GM10248 (cell line): ENCODE data around the gene PTPN13.

Experiments
- CTCF ChIA-PET: fragments of 300-600 bp; sonication (Branson Sonifier 250); formaldehyde crosslinking; extraction: SDS; loops from one replicate; lab custom pipeline; 2021; ENCODE audit warnings: antibody characterized with exemption; lab: Yijun Ruan, JAX
- POLR2A ChIA-PET: fragments of 350-650 bp; sonication (Branson Sonifier 250); formaldehyde crosslinking; extraction: SDS; loops from one replicate; lab custom pipeline; 2020; ENCODE audit warnings: antibody characterized with exemption; lab: Yijun Ruan, JAX
- DNase-seq: peaks from one replicate; pipeline ENCODE4 v3.0.0; 2012; ENCODE audit errors: extremely low spot score
- CTCF ChIP-seq: IDR thresholded peaks from 2 replicates; pipeline ENCODE4 v1.5.1; 2012; ENCODE audit warnings: mild to moderate bottlenecking, low read depth; ENCODE audit errors: extremely low read depth, missing control alignments, control extremely low read depth

The PTPN13 gene

GRCh38 chr4:86595426-86595805 lies 1.3 kb downstream of the PTPN13 start:
- no peak for DNase-seq
- no peak for TF ChIP-seq CTCF
- ChIA-PET CTCF (interaction anchor here (1.1 to 5.8 kb wide), 9 partner anchors 8 to 97 kb away, joined by 3 to 45 read pairs (median 4); no protein-coding TSS in a partner anchor), POLR2A (no interaction called here)

- ChIA-PET POLR2A (interaction anchor here (0.7 kb wide), 2 partner anchors 91 to 1770 kb away, joined by 3 to 4 read pairs; no protein-coding TSS in a partner anchor), CTCF (interaction anchor here (0.7 to 5.8 kb wide), 6 partner anchors 9 to 99 kb away, joined by 3 to 45 read pairs (median 6); no protein-coding TSS in a partner anchor)
- DNase-seq: no peak
- TF ChIP-seq CTCF: no peak
These were observed 2.7 kb downstream of the PTPN13 start for GRCh38 chr4:86596807-86597206.

- no peak for DNase-seq
- POLR2A ChIA-PET: no interaction called here
- no peak for TF ChIP-seq CTCF
- CTCF ChIA-PET: interaction anchor here (1.6 to 2.3 kb wide), 3 partner anchors 9 to 101 kb away, joined by 4 to 9 read pairs (median 7); no protein-coding TSS in a partner anchor
These were observed 6.0 kb downstream of the PTPN13 start for GRCh38 chr4:86600007-86600653.

- POLR2A ChIA-PET: no interaction called here
- TF ChIP-seq CTCF: no peak
- DNase-seq: no peak
- CTCF ChIA-PET: interaction anchor here (1.1 to 1.8 kb wide), 3 partner anchors 8 to 9 kb away, joined by 3 to 8 read pairs (median 5); partner anchors contain the start of gene PTPN13
These were observed 9.3 kb downstream of the PTPN13 start for GRCh38 chr4:86603311-86603885.

GRCh38 chr4:86606809-86607208 lies 12.7 kb downstream of the PTPN13 start:
- DNase-seq: no peak
- ChIA-PET POLR2A (no interaction called here), CTCF (interaction anchor here (1.7 kb wide), 1 partner anchor 10 kb away, joined by 8 read pairs; no protein-coding TSS in a partner anchor)
- no peak for TF ChIP-seq CTCF

- DNase-seq: no peak
- no peak for TF ChIP-seq CTCF
- ChIA-PET POLR2A (interaction anchor here (0.6 kb wide), 1 partner anchor 132 kb away, joined by 3 read pairs; no protein-coding TSS in a partner anchor), CTCF (interaction anchor here (2.0 kb wide), 1 partner anchor 15 kb away, joined by 6 read pairs; the partner anchor contains the start of gene PTPN13)
These were observed 14.8 kb downstream of the PTPN13 start for GRCh38 chr4:86608757-86609375.
